A172 (cell line): Measurements from ENCODE around the gene SORBS1. TPM values are rescaled to one million over a fixed set of nuclear protein-coding genes. Genes with fewer than 3 reads are reported as not detected.

Source experiments
- DNase-seq: peaks from one replicate; pipeline ENCODE4 v3.0.0-alpha.2; 2015; ENCODE audit warnings: low spot score
- total RNA-seq: library from RNA; depleted of rRNA; stranded (reverse); fragments of >200 nt; shearing (Covaris generic); gene quantifications from 2 replicates; pipeline ENCODE4 v1.2.3, GENCODE V29; 2014

SORBS1 gene
- total RNA-seq, 1 experiment from 2014 or later: 2.5 TPM

- DNase-seq: no peak
Observed at GRCh38 chr10:95413588-95413987, 147.6 kb downstream of the SORBS1 start.

GRCh38 chr10:95411635-95412034 is 149.5 kb downstream of the SORBS1 start:
- DNase-seq: no peak

GRCh38 chr10:95408983-95409873 is 151.9 kb downstream of the SORBS1 start:
- DNase-seq: no peak

- DNase-seq: peak; percentile 16
Observed at GRCh38 chr10:95408148-95408960, 152.8 kb downstream of the SORBS1 start.

- DNase-seq: no peak
Observed at GRCh38 chr10:95407546-95407945, 153.6 kb downstream of the SORBS1 start.

GRCh38 chr10:95406651-95407280 is 154.4 kb downstream of the SORBS1 start:
- peak; percentile 56 for DNase-seq

- no peak for DNase-seq
Observed at GRCh38 chr10:95405655-95406054, 155.5 kb downstream of the SORBS1 start.

GRCh38 chr10:95404864-95405263 is 156.3 kb downstream of the SORBS1 start:
- DNase-seq: no peak

- no peak for DNase-seq
Observed at GRCh38 chr10:95404462-95404858, 156.7 kb downstream of the SORBS1 start.

- DNase-seq: no peak
Observed at GRCh38 chr10:95403700-95404461, 157.3 kb downstream of the SORBS1 start.

- no peak for DNase-seq
Observed at GRCh38 chr10:95401704-95402469, 159.3 kb downstream of the SORBS1 start.

- DNase-seq: no peak
Observed at GRCh38 chr10:95400787-95401186, 160.4 kb downstream of the SORBS1 start.

GRCh38 chr10:95399183-95399582 is 162.0 kb downstream of the SORBS1 start:
- DNase-seq: no peak

- DNase-seq: no peak
Observed at GRCh38 chr10:95397747-95398146, 163.4 kb downstream of the SORBS1 start.

GRCh38 chr10:95395947-95396449 is 165.2 kb downstream of the SORBS1 start:
- no peak for DNase-seq

GRCh38 chr10:95394161-95394880 is 166.8 kb downstream of the SORBS1 start:
- peak; percentile 58 for DNase-seq

- no peak for DNase-seq
Observed at GRCh38 chr10:95392681-95393164, 168.4 kb downstream of the SORBS1 start.

GRCh38 chr10:95392217-95392584 is 169.0 kb downstream of the SORBS1 start:
- DNase-seq: no peak

- peak; percentile 46 for DNase-seq
Observed at GRCh38 chr10:95391581-95392216, 169.5 kb downstream of the SORBS1 start.
